Bronchial epithelial cell (primary cell): ENCODE measurements around the gene CHMP6. TPM values are rescaled to one million over a fixed set of nuclear protein-coding genes. Genes with fewer than 3 reads are reported as not detected.

Experiments
- DNase-seq: peaks from one replicate; pipeline ENCODE4 v3.0.0-alpha.2; 2010; ENCODE audit warnings: low read depth
- FAIRE-seq: peaks from 2 replicates; lab custom pipeline; 2011; peaks lifted over from hg19 to GRCh38; lab: Jason Lieb, UNC
- H3K27me3 ChIP-seq: 2 replicates; pipeline ENCODE4 v1.5.1; 2011; ENCODE audit warnings: low read length; ENCODE audit not compliant: control insufficient read depth, insufficient read depth
- H3K36me3 ChIP-seq: 2 replicates; pipeline ENCODE4 v1.5.1; 2011; ENCODE audit warnings: low read length; ENCODE audit not compliant: control insufficient read depth, insufficient read depth
- H3K4me3 ChIP-seq: 2 replicates; pipeline ENCODE4 v1.5.1; 2011; ENCODE audit warnings: mild to moderate bottlenecking, low read depth, low read length, control low read depth
- CTCF ChIP-seq: IDR thresholded peaks from 2 replicates; pipeline ENCODE4 v1.5.1; 2011; ENCODE audit warnings: mild to moderate bottlenecking, moderate library complexity, low read length, control low read depth, inconsistent platforms; ENCODE audit not compliant: insufficient read depth, severe bottlenecking
- total RNA-seq: library from RNA; depleted of rRNA; stranded (reverse); fragments of >200 nt; gene quantifications from 2 replicates; pipeline ENCODE4 v1.2.1, GENCODE V29; 2014

The CHMP6 gene
- total RNA-seq, 1 donor from 2014 or later = 5.8 TPM

- Histone ChIP-seq H3K4me3 (no peak overlapping the region), H3K27me3 (peaks cover 4% of the 10 kb centered on the region), H3K36me3 (peaks cover 4% of the 10 kb centered on the region)
- no peak for TF ChIP-seq CTCF
- FAIRE-seq (no peak), DNase-seq (no peak)
Observed at GRCh38 chr17:81032641-81033480, 41.2 kb downstream of the CHMP6 start.

- H3K36me3 ChIP-seq = peaks cover 10% of the 10 kb centered on the region
- H3K4me3 ChIP-seq = peak overlapping the region; percentile 40
- FAIRE-seq (no peak), DNase-seq (no peak)
- TF ChIP-seq CTCF = no peak
- no peaks in the 10 kb centered on the region for H3K27me3 ChIP-seq
Observed at GRCh38 chr17:81033535-81034167, 42.0 kb downstream of the CHMP6 start.

- DNase-seq (no peak), FAIRE-seq (no peak)
- Histone ChIP-seq H3K27me3 (no peaks in the 10 kb centered on the region), H3K4me3 (peak overlapping the region; percentile 40), H3K36me3 (peaks cover 16% of the 10 kb centered on the region)
- no peak for TF ChIP-seq CTCF
Observed at GRCh38 chr17:81034168-81034777, 42.6 kb downstream of the CHMP6 start.

- DNase-seq (peak; percentile 67), FAIRE-seq (no peak)
- no peaks in the 10 kb centered on the region for H3K27me3 ChIP-seq
- peaks cover 19% of the 10 kb centered on the region for H3K36me3 ChIP-seq
- no peak for TF ChIP-seq CTCF
- H3K4me3 ChIP-seq = peak within 1 kb of the TSS; percentile 72
Observed at GRCh38 chr17:81034779-81035520, 43.3 kb downstream of the CHMP6 start, which contains the start of gene BAIAP2. Gene BAIAP2 (plus strand): TSS chr17:81035151. CDS start chr17:81035255, 104 bp downstream.

- TF ChIP-seq CTCF = no peak
- H3K36me3 ChIP-seq = peaks cover 19% of the 10 kb centered on the region
- FAIRE-seq = no peak
- no peaks in the 10 kb centered on the region for H3K27me3 ChIP-seq
- no peak for DNase-seq
- H3K4me3 ChIP-seq = peak overlapping the region; percentile 72
Observed at GRCh38 chr17:81035521-81036196, 44.0 kb downstream of the CHMP6 start.
